ENCODE measurements around the gene HERPUD1. TPM values are rescaled to one million over a fixed set of nuclear protein-coding genes. Genes with fewer than 3 reads are reported as not detected.

The HERPUD1 gene
- total and polyA plus RNA-seq, 2 of the 13 experiments (the other 11 are each of a cell fraction or from before 2014, with no cell fraction given), result 96.2 to 323 TPM

GRCh38 chr16:56931892-56932720, at the start of gene HERPUD1 (continued):
- TF ChIP-seq ZNF138 (CRISPR knock-in tag; IDR thresholded peaks at IDR 0.05; ENCODE audit: low read depth) (0 out of 2 replicates have a peak, but pooled peaks have one; percentile 51), NFATC3 (CRISPR knock-in tag; IDR thresholded peaks at IDR 0.05) (peak; percentile 87; the same call in 1 of the 2 replicates), ISX (CRISPR knock-in tag; conservative IDR thresholded peaks at IDR 0.05) (no peak; the same call in 1 of the 2 replicates), ZNF781 (CRISPR knock-in tag; IDR thresholded peaks at IDR 0.05; ENCODE audit: borderline replicate concordance, not compliant biosample characterization) (peak; percentile 95), MED8 (CRISPR knock-in tag; IDR thresholded peaks at IDR 0.05; ENCODE audit: insufficient replicate concordance) (peak; percentile 95), SETDB1 (CRISPR knock-in tag; IDR thresholded peaks at IDR 0.05; ENCODE audit: borderline replicate concordance) (no peak), NFKB2 (CRISPR knock-in tag; IDR thresholded peaks at IDR 0.05; ENCODE audit: borderline replicate concordance) (peak; percentile 72; the same call in 1 of the 2 replicates), TOE1 (CRISPR knock-in tag; IDR thresholded peaks at IDR 0.05) (peak; percentile 82; the same call in 1 of the 2 replicates), CBX1 (IDR thresholded peaks at IDR 0.05; ENCODE audit: low read depth) (peak; percentile 88), TRAFD1 (CRISPR knock-in tag; IDR thresholded peaks at IDR 0.05; ENCODE audit: borderline replicate concordance) (peak; percentile 83; the same call in 1 of the 2 replicates), MED13 (CRISPR knock-in tag; IDR thresholded peaks at IDR 0.05) (0 out of 2 replicates have a peak, but pooled peaks have one; percentile 39), ZNF354B (CRISPR knock-in tag; IDR thresholded peaks at IDR 0.05) (no peak; the same call in 1 of the 2 replicates), ZNF557 (CRISPR knock-in tag; IDR thresholded peaks at IDR 0.05) (no peak), ZNF713 (CRISPR knock-in tag; IDR thresholded peaks at IDR 0.05) (peak; percentile 37; the same call in 1 of the 2 replicates), LCORL (IDR thresholded peaks at IDR 0.05) (no peak), LCORL (CRISPR knock-in tag; IDR thresholded peaks at IDR 0.05) (peak; percentile 81; the same call in 1 of the 2 replicates), PAF1 (CRISPR knock-in tag; IDR thresholded peaks at IDR 0.05) (peak; percentile 18; the same call in 1 of the 2 replicates)
- TF ChIP-seq, protein P1, sequence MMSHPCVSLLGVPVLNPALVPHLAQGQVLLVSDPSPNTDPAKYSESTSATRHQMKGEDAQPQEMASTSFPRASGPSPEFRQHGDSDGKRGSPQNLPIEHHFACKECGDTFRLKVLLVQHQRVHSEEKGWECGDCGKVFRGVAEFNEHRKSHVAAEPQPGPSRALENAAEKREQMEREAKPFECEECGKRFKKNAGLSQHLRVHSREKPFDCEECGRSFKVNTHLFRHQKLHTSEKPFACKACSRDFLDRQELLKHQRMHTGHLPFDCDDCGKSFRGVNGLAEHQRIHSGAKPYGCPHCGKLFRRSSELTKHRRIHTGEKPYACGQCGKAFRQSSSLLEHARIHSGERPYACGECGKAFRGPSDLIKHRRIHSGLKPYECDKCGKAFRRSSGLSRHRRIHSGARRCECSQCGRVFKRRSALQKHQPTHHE (CRISPR knock-in tag; IDR thresholded peaks at IDR 0.05; ENCODE audit: borderline replicate concordance), result peak; percentile 65; the same call in 1 of the 2 replicates
- TF ChIP-seq, protein P2, sequence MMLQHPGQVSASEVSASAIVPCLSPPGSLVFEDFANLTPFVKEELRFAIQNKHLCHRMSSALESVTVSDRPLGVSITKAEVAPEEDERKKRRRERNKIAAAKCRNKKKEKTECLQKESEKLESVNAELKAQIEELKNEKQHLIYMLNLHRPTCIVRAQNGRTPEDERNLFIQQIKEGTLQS (CRISPR knock-in tag; IDR thresholded peaks at IDR 0.05), result peak; percentile 99
- TF ChIP-seq, protein P3, sequence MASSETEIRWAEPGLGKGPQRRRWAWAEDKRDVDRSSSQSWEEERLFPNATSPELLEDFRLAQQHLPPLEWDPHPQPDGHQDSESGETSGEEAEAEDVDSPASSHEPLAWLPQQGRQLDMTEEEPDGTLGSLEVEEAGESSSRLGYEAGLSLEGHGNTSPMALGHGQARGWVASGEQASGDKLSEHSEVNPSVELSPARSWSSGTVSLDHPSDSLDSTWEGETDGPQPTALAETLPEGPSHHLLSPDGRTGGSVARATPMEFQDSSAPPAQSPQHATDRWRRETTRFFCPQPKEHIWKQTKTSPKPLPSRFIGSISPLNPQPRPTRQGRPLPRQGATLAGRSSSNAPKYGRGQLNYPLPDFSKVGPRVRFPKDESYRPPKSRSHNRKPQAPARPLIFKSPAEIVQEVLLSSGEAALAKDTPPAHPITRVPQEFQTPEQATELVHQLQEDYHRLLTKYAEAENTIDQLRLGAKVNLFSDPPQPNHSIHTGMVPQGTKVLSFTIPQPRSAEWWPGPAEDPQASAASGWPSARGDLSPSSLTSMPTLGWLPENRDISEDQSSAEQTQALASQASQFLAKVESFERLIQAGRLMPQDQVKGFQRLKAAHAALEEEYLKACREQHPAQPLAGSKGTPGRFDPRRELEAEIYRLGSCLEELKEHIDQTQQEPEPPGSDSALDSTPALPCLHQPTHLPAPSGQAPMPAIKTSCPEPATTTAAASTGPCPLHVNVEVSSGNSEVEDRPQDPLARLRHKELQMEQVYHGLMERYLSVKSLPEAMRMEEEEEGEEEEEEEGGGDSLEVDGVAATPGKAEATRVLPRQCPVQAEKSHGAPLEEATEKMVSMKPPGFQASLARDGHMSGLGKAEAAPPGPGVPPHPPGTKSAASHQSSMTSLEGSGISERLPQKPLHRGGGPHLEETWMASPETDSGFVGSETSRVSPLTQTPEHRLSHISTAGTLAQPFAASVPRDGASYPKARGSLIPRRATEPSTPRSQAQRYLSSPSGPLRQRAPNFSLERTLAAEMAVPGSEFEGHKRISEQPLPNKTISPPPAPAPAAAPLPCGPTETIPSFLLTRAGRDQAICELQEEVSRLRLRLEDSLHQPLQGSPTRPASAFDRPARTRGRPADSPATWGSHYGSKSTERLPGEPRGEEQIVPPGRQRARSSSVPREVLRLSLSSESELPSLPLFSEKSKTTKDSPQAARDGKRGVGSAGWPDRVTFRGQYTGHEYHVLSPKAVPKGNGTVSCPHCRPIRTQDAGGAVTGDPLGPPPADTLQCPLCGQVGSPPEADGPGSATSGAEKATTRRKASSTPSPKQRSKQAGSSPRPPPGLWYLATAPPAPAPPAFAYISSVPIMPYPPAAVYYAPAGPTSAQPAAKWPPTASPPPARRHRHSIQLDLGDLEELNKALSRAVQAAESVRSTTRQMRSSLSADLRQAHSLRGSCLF (CRISPR knock-in tag; IDR thresholded peaks at IDR 0.05; ENCODE audit: borderline replicate concordance), result no peak
